Bronchial epithelial cell (primary cell): ENCODE data around the gene ANKRD27. TPM values are rescaled to one million over a fixed set of nuclear protein-coding genes. Genes with fewer than 3 reads are reported as not detected.
A peak's percentile ranks its signal among the peaks of the same experiment; 100 is the strongest.
"Not testable (repeated sequence)": the region's sequence is repeated elsewhere in the genome, so short reads cannot be mapped to it uniquely, and the experiment has no call there.

Experiments
- DNase-seq: peaks from one replicate; pipeline ENCODE4 v3.0.0-alpha.2; 2010; ENCODE audit warnings: low read depth
- FAIRE-seq: peaks from 2 replicates; lab custom pipeline; 2011; peaks lifted over from hg19 to GRCh38; lab: Jason Lieb, UNC
- H3K27me3 ChIP-seq: 2 replicates; pipeline ENCODE4 v1.5.1; 2011; ENCODE audit warnings: low read length; ENCODE audit not compliant: control insufficient read depth, insufficient read depth
- H3K36me3 ChIP-seq: 2 replicates; pipeline ENCODE4 v1.5.1; 2011; ENCODE audit warnings: low read length; ENCODE audit not compliant: control insufficient read depth, insufficient read depth
- H3K4me3 ChIP-seq: 2 replicates; pipeline ENCODE4 v1.5.1; 2011; ENCODE audit warnings: mild to moderate bottlenecking, low read depth, low read length, control low read depth
- total RNA-seq: library from RNA; depleted of rRNA; stranded (reverse); fragments of >200 nt; gene quantifications from 2 replicates; pipeline ENCODE4 v1.2.1, GENCODE V29; 2014
- TF ChIP-seq, protein P1 (sequence below): IDR thresholded peaks from 2 replicates; pipeline ENCODE4 v1.5.1; 2011; ENCODE audit warnings: mild to moderate bottlenecking, moderate library complexity, low read length, control low read depth, inconsistent platforms; ENCODE audit not compliant: insufficient read depth, severe bottlenecking

ANKRD27 gene
- total RNA-seq, 1 donor from 2014 or later, result 37.6 TPM

DNA sequence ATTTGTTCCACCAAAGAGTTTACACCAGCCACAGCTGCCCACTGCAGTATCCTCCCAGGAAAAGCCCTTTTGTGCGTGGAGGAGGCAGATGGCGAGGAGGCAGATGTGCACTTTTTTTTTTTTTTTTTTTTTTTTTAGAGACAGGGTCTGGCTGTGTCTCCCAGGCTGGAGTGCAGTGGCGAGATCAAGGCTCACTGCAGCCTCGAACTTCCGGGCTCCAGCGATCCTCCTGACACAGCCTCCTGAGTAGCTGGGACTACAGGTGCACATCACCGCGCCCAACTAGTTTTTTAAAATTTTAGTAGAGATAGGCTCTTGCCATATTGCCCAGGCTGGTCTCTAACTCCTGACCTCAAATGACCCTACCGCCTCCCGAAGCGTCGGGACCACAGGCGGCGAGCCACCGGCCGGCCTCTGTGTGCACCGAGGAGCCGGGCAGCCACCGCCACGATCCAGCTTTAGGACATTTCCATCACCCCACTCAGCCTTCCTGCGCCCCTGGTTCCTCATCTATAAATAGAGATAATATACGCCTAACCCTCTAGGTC is 94.6 kb downstream of the ANKRD27 start:
- DNase-seq (no peak), FAIRE-seq (no peak)
- TF ChIP-seq, protein P1, sequence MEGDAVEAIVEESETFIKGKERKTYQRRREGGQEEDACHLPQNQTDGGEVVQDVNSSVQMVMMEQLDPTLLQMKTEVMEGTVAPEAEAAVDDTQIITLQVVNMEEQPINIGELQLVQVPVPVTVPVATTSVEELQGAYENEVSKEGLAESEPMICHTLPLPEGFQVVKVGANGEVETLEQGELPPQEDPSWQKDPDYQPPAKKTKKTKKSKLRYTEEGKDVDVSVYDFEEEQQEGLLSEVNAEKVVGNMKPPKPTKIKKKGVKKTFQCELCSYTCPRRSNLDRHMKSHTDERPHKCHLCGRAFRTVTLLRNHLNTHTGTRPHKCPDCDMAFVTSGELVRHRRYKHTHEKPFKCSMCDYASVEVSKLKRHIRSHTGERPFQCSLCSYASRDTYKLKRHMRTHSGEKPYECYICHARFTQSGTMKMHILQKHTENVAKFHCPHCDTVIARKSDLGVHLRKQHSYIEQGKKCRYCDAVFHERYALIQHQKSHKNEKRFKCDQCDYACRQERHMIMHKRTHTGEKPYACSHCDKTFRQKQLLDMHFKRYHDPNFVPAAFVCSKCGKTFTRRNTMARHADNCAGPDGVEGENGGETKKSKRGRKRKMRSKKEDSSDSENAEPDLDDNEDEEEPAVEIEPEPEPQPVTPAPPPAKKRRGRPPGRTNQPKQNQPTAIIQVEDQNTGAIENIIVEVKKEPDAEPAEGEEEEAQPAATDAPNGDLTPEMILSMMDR, result no peak
- Histone ChIP-seq H3K36me3 (peaks cover 7% of the 10 kb centered on the region), H3K27me3 (no peaks in the 10 kb centered on the region), H3K4me3 (peak overlapping the region; percentile 94)

DNA sequence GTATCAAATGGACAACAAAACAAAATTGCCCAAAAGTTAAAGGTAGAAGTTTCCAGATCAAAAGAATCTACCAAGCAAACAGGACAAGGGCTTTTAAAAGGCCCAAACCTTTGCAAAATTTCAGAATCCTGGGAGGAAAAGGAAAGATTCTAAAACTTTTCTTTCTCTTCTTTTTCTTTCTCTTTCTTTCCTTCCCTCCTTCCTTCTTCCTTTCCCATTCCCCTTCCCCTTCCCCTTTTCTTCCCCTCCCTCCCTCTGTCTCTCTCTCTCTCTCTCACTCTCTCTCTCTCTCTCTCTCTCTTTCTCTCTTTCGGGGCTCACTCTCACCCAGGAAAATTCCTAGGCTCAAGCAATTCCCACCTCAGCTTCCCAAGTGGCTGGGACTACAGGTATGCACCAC is 98.2 kb downstream of the ANKRD27 start:
- FAIRE-seq, result no peak
- H3K27me3 ChIP-seq, result no peaks in the 10 kb centered on the region
- TF ChIP-seq, protein P1, result no peak

DNA sequence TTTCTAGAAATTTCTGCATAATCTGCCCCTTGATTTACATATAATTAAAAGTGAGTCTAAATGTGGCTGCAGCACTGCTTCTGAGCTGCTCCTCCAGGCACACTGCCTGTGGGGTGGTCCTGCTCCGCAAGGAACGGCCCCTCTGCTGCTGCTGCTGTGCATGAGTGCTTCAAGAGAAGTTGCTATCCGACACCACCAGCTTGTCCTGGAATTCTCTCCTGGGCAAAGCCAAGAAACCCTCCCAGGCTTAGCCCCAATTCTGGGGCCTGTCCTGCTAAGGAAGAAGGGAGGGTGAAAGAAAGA is 101.5 kb downstream of the ANKRD27 start:
- no peak overlapping the region for H3K4me3 ChIP-seq
- no peaks in the 10 kb centered on the region for H3K27me3 ChIP-seq
- TF ChIP-seq, protein P1, result no peak
- FAIRE-seq, result no peak
- no peak for DNase-seq
- no peaks in the 10 kb centered on the region for H3K36me3 ChIP-seq

More for the DNA sequence above, 98.2 kb downstream of the ANKRD27 start:
- no peaks in the 10 kb centered on the region for H3K36me3 ChIP-seq
- no peak for DNase-seq
- no peak overlapping the region for H3K4me3 ChIP-seq

DNA sequence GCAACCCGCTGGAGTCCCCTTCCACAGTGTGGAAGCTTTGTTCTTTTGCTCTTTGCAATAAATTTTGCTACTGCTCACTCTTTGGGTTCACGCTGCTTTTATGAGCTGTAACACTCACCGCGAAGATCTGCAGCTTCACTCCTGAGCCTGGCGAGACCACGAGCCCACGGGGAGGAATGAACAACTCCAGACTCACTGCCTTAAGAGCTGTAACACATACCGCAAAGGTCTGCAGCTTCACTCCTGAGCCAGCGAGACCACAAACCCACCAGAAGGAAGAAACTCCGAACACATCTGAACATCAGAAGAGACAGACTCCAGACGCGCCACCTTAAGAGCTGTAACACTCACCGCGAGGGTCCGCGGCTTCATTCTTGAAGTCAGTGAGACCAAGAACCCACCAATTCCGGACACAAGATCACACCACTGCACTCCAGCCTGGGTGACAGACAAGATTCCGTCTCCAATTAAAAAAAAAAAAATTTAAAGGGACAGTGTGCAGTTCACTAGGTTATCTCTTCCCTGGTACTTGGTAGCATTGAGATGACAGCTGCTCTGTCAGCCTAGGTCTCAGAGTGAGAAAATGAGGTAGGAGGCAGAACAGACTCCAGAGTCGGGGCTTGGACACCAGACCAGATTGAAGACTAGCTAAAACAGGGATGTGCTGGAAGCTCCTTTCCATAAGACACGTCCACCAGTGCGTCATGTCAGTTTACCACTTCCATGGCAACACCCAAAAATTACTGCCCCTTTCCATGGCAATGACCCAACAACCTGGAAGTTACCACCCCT is 102.1 kb downstream of the ANKRD27 start:
- not testable (repeated sequence) for H3K36me3 ChIP-seq

DNA sequence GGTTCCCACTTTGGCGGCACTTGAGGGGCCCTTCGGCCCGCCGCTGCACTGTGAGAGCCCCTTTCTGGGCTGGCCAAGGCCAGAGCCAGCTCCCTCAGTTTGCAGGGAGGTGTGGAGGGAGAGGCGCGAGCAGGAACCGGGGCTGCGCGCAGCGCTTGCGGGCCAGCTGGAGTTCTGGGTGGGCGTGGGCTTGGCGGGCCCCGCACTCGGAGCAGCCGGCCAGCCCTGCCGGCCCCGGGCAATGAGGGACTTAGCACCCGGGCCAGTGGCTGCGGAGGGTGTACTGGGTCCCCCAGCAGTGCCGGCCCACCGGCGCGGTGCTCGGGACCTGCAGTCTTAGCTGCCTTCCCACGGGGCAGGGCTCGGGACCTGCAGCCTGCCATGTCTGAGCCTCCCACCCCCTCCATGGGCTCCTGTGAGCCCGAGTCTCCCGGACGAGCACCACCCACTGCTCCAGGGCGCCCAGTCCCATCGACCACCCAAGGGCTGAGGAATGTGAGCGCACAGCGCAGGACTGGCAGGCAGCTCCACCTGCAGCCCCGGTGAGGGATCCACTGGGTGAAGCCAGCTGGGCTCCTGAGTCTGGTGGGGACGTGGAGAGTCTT is 103.4 kb downstream of the ANKRD27 start:
- not testable (repeated sequence) for H3K4me3 ChIP-seq, H3K36me3 ChIP-seq, FAIRE-seq, H3K27me3 ChIP-seq, DNase-seq

More for the DNA sequence above, 102.1 kb downstream of the ANKRD27 start:
- FAIRE-seq, H3K4me3 ChIP-seq, DNase-seq, H3K27me3 ChIP-seq: not testable (repeated sequence)

DNA sequence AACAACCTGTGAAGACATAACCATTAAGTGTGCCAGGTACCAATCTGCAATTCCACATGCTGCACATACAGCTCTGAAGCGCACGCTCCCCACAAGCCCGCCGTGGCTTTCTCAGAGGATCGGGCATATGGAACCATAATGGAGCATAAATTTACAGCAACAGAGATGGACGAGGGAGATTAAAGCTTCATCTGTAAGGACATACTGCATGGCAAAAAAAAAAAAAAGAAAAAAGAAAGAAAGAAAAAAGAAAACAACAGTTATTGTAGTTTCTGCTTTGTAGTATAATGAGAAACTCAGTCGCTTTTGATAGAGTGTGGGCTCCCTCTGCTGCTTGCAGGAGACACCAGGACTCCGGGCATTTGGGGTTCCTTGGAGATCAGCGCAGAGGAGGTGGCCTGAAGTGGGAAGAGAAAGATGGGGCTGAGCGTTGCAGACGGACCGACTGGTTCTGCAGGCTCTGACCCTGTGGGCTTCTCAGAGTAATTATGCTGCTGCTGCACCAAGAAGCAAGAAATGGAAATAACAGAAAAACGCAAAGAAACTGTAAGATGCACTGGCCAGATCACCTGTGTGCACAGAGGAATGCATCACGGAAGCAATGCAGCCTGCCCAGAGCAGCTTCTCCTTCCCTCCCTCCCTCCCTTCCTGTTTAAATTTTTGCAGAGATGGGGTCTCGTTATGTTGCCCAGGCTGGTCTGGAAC is 104.7 kb downstream of the ANKRD27 start:
- no peak overlapping the region for H3K4me3 ChIP-seq
- H3K27me3 ChIP-seq, result no peaks in the 10 kb centered on the region
- no peaks in the 10 kb centered on the region for H3K36me3 ChIP-seq
- peak; percentile 35 for DNase-seq
- TF ChIP-seq, protein P1, result peak; percentile 71
- no peak for FAIRE-seq
